ENCODE data around the gene ADCY1.

Gene ADCY1

GRCh38 chr7:45649560-45650346 is 75.6 kb downstream of the ADCY1 start:
- H3K9ac ChIP-seq (ENCODE audit: insufficient read length, low read depth), result no peak overlapping the region
- no peaks in the 10 kb centered on the region for H3K36me3 ChIP-seq (ENCODE audit: insufficient read depth, insufficient read length, low read length)
- no peaks in the 10 kb centered on the region for H3K4me1 ChIP-seq (ENCODE audit: insufficient read depth, insufficient read length)
- no peak overlapping the region for H3K4me3 ChIP-seq (ENCODE audit: insufficient read length, low read depth)
- TF ChIP-seq SUZ12 (IDR thresholded peaks at IDR 0.05; ENCODE audit: extremely low read depth, insufficient read depth, insufficient read length), result no peak
- TF ChIP-seq ZNF274 (IDR thresholded peaks at IDR 0.05; ENCODE audit: low read depth, low read length), result no peak
- no peak for TF ChIP-seq YY1 (IDR thresholded peaks at IDR 0.05; ENCODE audit: insufficient read depth, insufficient read length)
- H3K27me3 ChIP-seq (ENCODE audit: insufficient read depth, insufficient read length), result no peaks in the 10 kb centered on the region
- no peak for DNase-seq (ENCODE audit: low read depth, low spot score)
- H3K9me3 ChIP-seq (ENCODE audit: insufficient read depth, low read length), result no peaks in the 10 kb centered on the region

- Histone ChIP-seq H3K4me3 (ENCODE audit: insufficient read length, low read depth) (no peak overlapping the region), H3K27me3 (ENCODE audit: insufficient read depth, insufficient read length) (no peaks in the 10 kb centered on the region), H3K36me3 (ENCODE audit: insufficient read depth, insufficient read length, low read length) (no peaks in the 10 kb centered on the region), H3K9ac (ENCODE audit: insufficient read length, low read depth) (no peak overlapping the region), H3K4me1 (ENCODE audit: insufficient read depth, insufficient read length) (no peaks in the 10 kb centered on the region), H3K9me3 (ENCODE audit: insufficient read depth, low read length) (no peaks in the 10 kb centered on the region)
- TF ChIP-seq YY1 (IDR thresholded peaks at IDR 0.05; ENCODE audit: insufficient read depth, insufficient read length) (no peak), ZNF274 (IDR thresholded peaks at IDR 0.05; ENCODE audit: low read depth, low read length) (no peak), SUZ12 (IDR thresholded peaks at IDR 0.05; ENCODE audit: extremely low read depth, insufficient read depth, insufficient read length) (no peak)
- DNase-seq (ENCODE audit: low read depth, low spot score), result no peak
Measured at GRCh38 chr7:45650404-45651394, 76.5 kb downstream of the ADCY1 start.

- H3K27me3 ChIP-seq (ENCODE audit: insufficient read depth, insufficient read length), result no peaks in the 10 kb centered on the region
- no peaks in the 10 kb centered on the region for H3K9me3 ChIP-seq (ENCODE audit: insufficient read depth, low read length)
- no peak overlapping the region for H3K4me3 ChIP-seq (ENCODE audit: insufficient read length, low read depth)
- no peaks in the 10 kb centered on the region for H3K36me3 ChIP-seq (ENCODE audit: insufficient read depth, insufficient read length, low read length)
- no peaks in the 10 kb centered on the region for H3K4me1 ChIP-seq (ENCODE audit: insufficient read depth, insufficient read length)
- DNase-seq (ENCODE audit: low read depth, low spot score), result no peak
- TF ChIP-seq YY1 (IDR thresholded peaks at IDR 0.05; ENCODE audit: insufficient read depth, insufficient read length), result no peak
- TF ChIP-seq SUZ12 (IDR thresholded peaks at IDR 0.05; ENCODE audit: extremely low read depth, insufficient read depth, insufficient read length), result no peak
- no peak for TF ChIP-seq ZNF274 (IDR thresholded peaks at IDR 0.05; ENCODE audit: low read depth, low read length)
- no peak overlapping the region for H3K9ac ChIP-seq (ENCODE audit: insufficient read length, low read depth)
Measured at GRCh38 chr7:45651540-45651939, 77.4 kb downstream of the ADCY1 start.

GRCh38 chr7:45652630-45653029 is 78.5 kb downstream of the ADCY1 start:
- no peaks in the 10 kb centered on the region for H3K4me1 ChIP-seq (ENCODE audit: insufficient read depth, insufficient read length)
- DNase-seq (ENCODE audit: low read depth, low spot score), result no peak
- no peaks in the 10 kb centered on the region for H3K9me3 ChIP-seq (ENCODE audit: insufficient read depth, low read length)
- H3K9ac ChIP-seq (ENCODE audit: insufficient read length, low read depth), result no peak overlapping the region
- H3K36me3 ChIP-seq (ENCODE audit: insufficient read depth, insufficient read length, low read length), result no peaks in the 10 kb centered on the region
- TF ChIP-seq YY1 (IDR thresholded peaks at IDR 0.05; ENCODE audit: insufficient read depth, insufficient read length) (no peak), ZNF274 (IDR thresholded peaks at IDR 0.05; ENCODE audit: low read depth, low read length) (no peak), SUZ12 (IDR thresholded peaks at IDR 0.05; ENCODE audit: extremely low read depth, insufficient read depth, insufficient read length) (no peak)
- no peaks in the 10 kb centered on the region for H3K27me3 ChIP-seq (ENCODE audit: insufficient read depth, insufficient read length)
- H3K4me3 ChIP-seq (ENCODE audit: insufficient read length, low read depth), result no peak overlapping the region

GRCh38 chr7:45653209-45653907 is 79.2 kb downstream of the ADCY1 start:
- no peaks in the 10 kb centered on the region for H3K27me3 ChIP-seq (ENCODE audit: insufficient read depth, insufficient read length)
- no peaks in the 10 kb centered on the region for H3K36me3 ChIP-seq (ENCODE audit: insufficient read depth, insufficient read length, low read length)
- no peak overlapping the region for H3K4me3 ChIP-seq (ENCODE audit: insufficient read length, low read depth)
- no peak for TF ChIP-seq ZNF274 (IDR thresholded peaks at IDR 0.05; ENCODE audit: low read depth, low read length)
- no peak for TF ChIP-seq YY1 (IDR thresholded peaks at IDR 0.05; ENCODE audit: insufficient read depth, insufficient read length)
- TF ChIP-seq SUZ12 (IDR thresholded peaks at IDR 0.05; ENCODE audit: extremely low read depth, insufficient read depth, insufficient read length), result no peak
- DNase-seq (ENCODE audit: low read depth, low spot score), result no peak
- H3K9ac ChIP-seq (ENCODE audit: insufficient read length, low read depth), result no peak overlapping the region
- H3K9me3 ChIP-seq (ENCODE audit: insufficient read depth, low read length), result no peaks in the 10 kb centered on the region
- no peaks in the 10 kb centered on the region for H3K4me1 ChIP-seq (ENCODE audit: insufficient read depth, insufficient read length)

GRCh38 chr7:45654341-45654740 is 80.2 kb downstream of the ADCY1 start:
- no peak for TF ChIP-seq ZNF274 (IDR thresholded peaks at IDR 0.05; ENCODE audit: low read depth, low read length)
- H3K4me3 ChIP-seq (ENCODE audit: insufficient read length, low read depth), result no peak overlapping the region
- no peak overlapping the region for H3K9ac ChIP-seq (ENCODE audit: insufficient read length, low read depth)
- no peaks in the 10 kb centered on the region for H3K27me3 ChIP-seq (ENCODE audit: insufficient read depth, insufficient read length)
- no peaks in the 10 kb centered on the region for H3K4me1 ChIP-seq (ENCODE audit: insufficient read depth, insufficient read length)
- H3K36me3 ChIP-seq (ENCODE audit: insufficient read depth, insufficient read length, low read length), result no peaks in the 10 kb centered on the region
- no peak for DNase-seq (ENCODE audit: low read depth, low spot score)
- no peaks in the 10 kb centered on the region for H3K9me3 ChIP-seq (ENCODE audit: insufficient read depth, low read length)

All from NT2/D1 (cell line).